GM19467 (cell line): ENCODE measurements around the gene HOXA9.

Source experiments
- ATAC-seq: cut with Tn5 transposase; IDR thresholded peaks from one replicate; pipeline ENCODE4 v1.9.1; 2021; ENCODE audit warnings: mild to moderate bottlenecking, moderate library complexity; ENCODE audit not compliant: unreplicated experiment

Gene HOXA9

GRCh38 chr7:27116031-27116961 lies 49.0 kb downstream of the HOXA9 start:
- ATAC-seq = no peak

GRCh38 chr7:27115221-27116026 lies 49.9 kb downstream of the HOXA9 start:
- ATAC-seq = no peak

- no peak for ATAC-seq
Observed at GRCh38 chr7:27114881-27115220, 50.5 kb downstream of the HOXA9 start.

GRCh38 chr7:27113991-27114769 lies 51.2 kb downstream of the HOXA9 start:
- ATAC-seq = no peak

- no peak for ATAC-seq
Observed at GRCh38 chr7:27112955-27113949, 52.1 kb downstream of the HOXA9 start.
